HG02852 (cell line): ENCODE results near the gene ACTBL2.
"Not testable (repeated sequence)": the region's sequence is repeated elsewhere in the genome, so short reads cannot be mapped to it uniquely, and the experiment has no call there.

ENCODE experiments used
- ATAC-seq: cut with Tn5 transposase; IDR thresholded peaks from one replicate; pipeline ENCODE4 v1.9.1; 2021; ENCODE audit warnings: mild to moderate bottlenecking, moderate library complexity; ENCODE audit not compliant: unreplicated experiment

The ACTBL2 gene

GRCh38 chr5:57482671-57483106 lies at the start of gene ACTBL2:
ACTBL2 (minus strand) TSS chr5:57482811; CDS start chr5:57482707, 104 bp downstream.
- ATAC-seq: no peak

- ATAC-seq: no peak
These were observed 48.7 kb upstream of the ACTBL2 start for GRCh38 chr5:57531333-57531732.

GRCh38 chr5:57529864-57530263 lies 47.3 kb upstream of the ACTBL2 start:
- peak; percentile 68 for ATAC-seq

- no peak for ATAC-seq
These were observed 45.3 kb upstream of the ACTBL2 start for GRCh38 chr5:57527870-57528269.

GRCh38 chr5:57524348-57525060 lies 41.9 kb upstream of the ACTBL2 start:
- ATAC-seq: no peak

- ATAC-seq: not testable (repeated sequence)
These were observed 39.9 kb upstream of the ACTBL2 start for GRCh38 chr5:57522477-57522876.

- ATAC-seq: not testable (repeated sequence)
These were observed 35.8 kb upstream of the ACTBL2 start for GRCh38 chr5:57518415-57518814.

- no peak for ATAC-seq
These were observed 34.6 kb upstream of the ACTBL2 start for GRCh38 chr5:57517250-57517649.

- peak; percentile 50 for ATAC-seq
These were observed 31.2 kb upstream of the ACTBL2 start for GRCh38 chr5:57513785-57514184.

- no peak for ATAC-seq
These were observed 28.7 kb upstream of the ACTBL2 start for GRCh38 chr5:57511321-57511720.

- ATAC-seq: no peak
These were observed 27.1 kb upstream of the ACTBL2 start for GRCh38 chr5:57509501-57510260.

GRCh38 chr5:57508211-57508610 lies 25.6 kb upstream of the ACTBL2 start:
- ATAC-seq: no peak

GRCh38 chr5:57505272-57506200 lies 22.9 kb upstream of the ACTBL2 start:
- no peak for ATAC-seq

GRCh38 chr5:57504357-57504756 lies 21.7 kb upstream of the ACTBL2 start:
- ATAC-seq: no peak

GRCh38 chr5:57503433-57503832 lies 20.8 kb upstream of the ACTBL2 start:
- no peak for ATAC-seq

GRCh38 chr5:57501414-57502201 lies 19.0 kb upstream of the ACTBL2 start:
- ATAC-seq: no peak

- ATAC-seq: peak; percentile 85
These were observed 16.8 kb upstream of the ACTBL2 start for GRCh38 chr5:57499262-57500050.

GRCh38 chr5:57497733-57498132 lies 15.1 kb upstream of the ACTBL2 start:
- no peak for ATAC-seq

- ATAC-seq: no peak
These were observed 12.9 kb upstream of the ACTBL2 start for GRCh38 chr5:57495285-57496086.
